Activated CD4-positive, alpha-beta T cell treated with anti-CD3 and anti-CD28 coated beads for 4 hours (primary cell): ENCODE data around the gene SMIM36.
"Not testable (repeated sequence)": the region's sequence is repeated elsewhere in the genome, so short reads cannot be mapped to it uniquely, and the experiment has no call there.

ENCODE experiments used
- DNase-seq, 2 donors: peaks; one replicate each; pipeline ENCODE4 v3.0.0-alpha.2; 2020

The SMIM36 gene

GRCh38 chr17:55501626-55502025, 9.6 kb downstream of the SMIM36 start:
- not testable (repeated sequence) for DNase-seq

GRCh38 chr17:55500103-55500502, 11.1 kb downstream of the SMIM36 start:
- DNase-seq, result no peak

GRCh38 chr17:55496094-55496881, 15.0 kb downstream of the SMIM36 start:
- DNase-seq, result no peak

- no peak for DNase-seq
These were observed 16.0 kb downstream of the SMIM36 start for GRCh38 chr17:55495239-55495638.

- DNase-seq, result no peak
These were observed 18.4 kb downstream of the SMIM36 start for GRCh38 chr17:55492781-55493341.

GRCh38 chr17:55490376-55490775, 20.9 kb downstream of the SMIM36 start:
- no peak for DNase-seq

GRCh38 chr17:55487695-55488432, 23.4 kb downstream of the SMIM36 start:
- DNase-seq, result no peak

GRCh38 chr17:55484575-55484974, 26.7 kb downstream of the SMIM36 start:
- DNase-seq, result no peak

- DNase-seq, result no peak
These were observed 28.5 kb downstream of the SMIM36 start for GRCh38 chr17:55482591-55483389.

- no peak for DNase-seq
These were observed 30.5 kb downstream of the SMIM36 start for GRCh38 chr17:55480631-55481315.

GRCh38 chr17:55479903-55480302, 31.3 kb downstream of the SMIM36 start:
- no peak for DNase-seq

- DNase-seq, result no peak
These were observed 32.3 kb downstream of the SMIM36 start for GRCh38 chr17:55478971-55479370.

- no peak for DNase-seq
These were observed 44.6 kb downstream of the SMIM36 start for GRCh38 chr17:55466671-55467070.

GRCh38 chr17:55465771-55466170, 45.5 kb downstream of the SMIM36 start:
- not testable (repeated sequence) for DNase-seq

- DNase-seq, result no peak
These were observed 47.7 kb downstream of the SMIM36 start for GRCh38 chr17:55463600-55463999.

GRCh38 chr17:55462711-55463110, 48.5 kb downstream of the SMIM36 start:
- no peak for DNase-seq

GRCh38 chr17:55462234-55462633, 49.0 kb downstream of the SMIM36 start:
- DNase-seq, result no peak

GRCh38 chr17:55458978-55459377, 52.3 kb downstream of the SMIM36 start:
- peak in 1 of 2 donors; percentile 7 for DNase-seq

GRCh38 chr17:55458287-55458900, 52.9 kb downstream of the SMIM36 start:
- DNase-seq, result no peak

GRCh38 chr17:55456307-55457240, 54.7 kb downstream of the SMIM36 start:
- DNase-seq, result no peak
